HG03139 (cell line): ENCODE results near the gene SIGLEC10.
A peak's percentile ranks its signal among the peaks of the same experiment; 100 is the strongest.
"Not testable (repeated sequence)": the region's sequence is repeated elsewhere in the genome, so short reads cannot be mapped to it uniquely, and the experiment has no call there.

ENCODE experiments used
- ATAC-seq: cut with Tn5 transposase; IDR thresholded peaks from one replicate; pipeline ENCODE4 v1.9.1; 2021; ENCODE audit not compliant: unreplicated experiment

Gene SIGLEC10

DNA sequence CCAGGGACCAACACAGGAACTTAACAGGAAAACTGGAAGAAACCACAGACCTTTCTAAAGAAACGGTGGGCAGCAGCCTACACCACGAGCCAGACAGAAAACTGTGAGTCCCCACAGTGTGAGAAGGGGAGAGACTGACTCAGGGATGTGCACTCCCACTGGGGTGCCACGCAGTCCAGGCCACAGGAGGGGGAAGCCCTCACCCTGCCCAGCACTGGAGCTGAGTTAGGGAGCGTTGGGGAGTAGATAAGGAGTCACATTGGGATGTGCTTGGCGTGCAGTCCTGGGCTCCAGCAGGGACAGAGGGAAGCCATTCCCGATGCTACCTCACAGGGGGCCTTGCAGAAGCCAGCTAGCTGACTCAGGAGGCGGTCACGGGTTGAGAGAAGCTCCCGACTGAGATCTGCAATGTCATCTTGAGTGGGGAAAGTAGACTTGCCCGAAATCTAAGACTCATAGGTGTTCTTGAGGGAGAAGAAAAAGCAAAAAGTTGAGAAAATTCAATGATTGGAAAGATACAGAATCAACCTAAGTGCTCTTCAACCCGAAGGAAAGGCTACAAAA, 23.5 kb upstream of the SIGLEC10 start:
- ATAC-seq: no peak

DNA sequence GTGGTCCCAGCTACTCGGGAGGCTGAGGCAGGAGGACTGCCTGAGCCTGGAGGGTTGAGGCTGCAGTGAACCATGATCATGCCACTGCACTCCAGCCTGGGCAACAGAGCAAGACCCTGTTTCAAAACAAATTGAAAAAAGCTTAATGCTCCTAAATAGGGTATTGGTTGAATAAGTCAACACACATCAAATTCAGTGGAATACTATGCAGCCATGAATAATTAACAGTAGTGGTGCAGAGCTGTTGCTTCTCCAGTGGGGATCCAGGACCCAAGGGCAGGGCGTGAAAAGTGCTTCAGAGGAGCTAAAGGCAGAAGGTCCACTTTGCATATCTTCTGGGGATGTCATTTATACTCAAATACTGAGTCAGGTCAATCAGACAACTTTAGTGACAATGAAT, 22.6 kb upstream of the SIGLEC10 start:
- ATAC-seq: no peak

DNA sequence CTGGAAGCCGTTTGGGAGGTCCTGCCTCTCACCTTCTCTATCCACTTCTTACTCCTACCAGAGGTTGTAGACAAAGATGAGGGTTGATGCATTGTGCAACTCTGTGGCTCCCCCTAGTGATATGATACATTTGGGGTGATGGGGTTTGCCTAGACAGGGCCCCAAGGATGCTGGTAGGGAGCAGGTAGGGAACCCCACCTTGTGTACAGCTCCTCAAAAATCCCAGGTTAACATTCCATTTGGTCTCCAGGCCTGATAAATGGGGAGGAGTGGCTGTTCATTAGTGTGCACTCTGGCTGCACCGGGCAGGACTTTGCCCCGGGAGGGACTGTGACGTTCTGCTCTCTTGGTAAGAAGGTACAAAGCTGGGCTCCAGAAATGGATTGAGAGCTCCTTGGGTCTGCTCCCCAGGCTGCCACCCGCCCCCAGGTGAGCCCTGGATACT, 21.6 kb upstream of the SIGLEC10 start:
- no peak for ATAC-seq

DNA sequence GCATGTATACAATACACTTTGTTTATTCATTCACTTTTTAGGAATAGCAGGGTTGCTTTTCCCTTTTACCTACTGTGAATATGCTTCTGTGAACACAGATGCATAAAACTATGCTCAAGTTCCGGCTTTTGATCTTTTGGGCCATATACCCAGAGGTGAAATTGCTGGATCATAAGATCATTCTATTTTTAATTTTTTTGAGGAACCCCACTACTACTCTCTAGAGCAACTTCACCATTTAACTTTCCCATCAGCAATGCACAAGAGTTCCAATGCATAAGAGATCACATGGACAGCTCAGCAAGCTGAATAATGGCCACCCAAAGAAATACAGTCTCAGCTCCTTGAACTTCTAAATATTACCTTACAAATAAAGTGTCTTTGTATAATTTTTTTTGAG, 17.0 kb upstream of the SIGLEC10 start:
- no peak for ATAC-seq

GRCh38 chr19:51433043-51433442, 15.6 kb upstream of the SIGLEC10 start:
- ATAC-seq: no peak

DNA sequence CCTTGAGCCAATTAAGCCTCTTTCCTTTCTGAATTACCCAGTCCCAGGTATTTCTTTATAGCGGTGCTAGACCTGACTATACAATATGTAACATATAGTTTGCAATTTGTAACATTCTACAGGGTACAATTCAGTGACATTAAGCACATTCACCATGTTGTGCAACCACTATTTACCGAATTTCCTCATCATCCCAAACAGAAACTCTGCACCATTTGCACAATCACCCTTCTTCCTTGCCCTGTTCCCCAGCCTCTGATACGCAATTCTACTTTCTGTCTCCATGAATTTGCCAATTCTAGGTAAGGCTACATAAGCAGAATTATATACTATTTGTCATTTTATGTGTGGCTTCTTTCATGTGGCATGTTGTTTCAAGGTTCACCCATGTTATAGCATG, 13.7 kb upstream of the SIGLEC10 start:
- ATAC-seq: no peak

DNA sequence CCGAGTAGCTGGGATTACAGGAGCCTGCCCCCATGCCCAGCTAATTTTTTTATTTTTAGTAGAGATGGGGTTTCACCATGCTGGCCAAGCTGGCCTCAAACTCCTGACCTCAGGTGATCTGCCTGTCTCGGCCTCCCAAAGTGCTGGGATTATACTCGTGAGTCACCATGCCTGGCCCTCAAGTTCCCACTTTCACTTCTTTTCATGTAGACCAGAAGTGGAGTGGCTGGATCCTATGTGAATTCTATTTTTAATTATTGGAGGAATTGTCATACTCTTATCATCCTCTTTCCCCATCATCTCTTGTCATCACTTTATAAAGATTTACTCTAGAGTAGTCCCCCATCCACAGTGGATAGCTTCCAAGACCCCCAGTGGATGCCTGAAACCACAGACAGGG, 12.8 kb upstream of the SIGLEC10 start:
- ATAC-seq: no peak

DNA sequence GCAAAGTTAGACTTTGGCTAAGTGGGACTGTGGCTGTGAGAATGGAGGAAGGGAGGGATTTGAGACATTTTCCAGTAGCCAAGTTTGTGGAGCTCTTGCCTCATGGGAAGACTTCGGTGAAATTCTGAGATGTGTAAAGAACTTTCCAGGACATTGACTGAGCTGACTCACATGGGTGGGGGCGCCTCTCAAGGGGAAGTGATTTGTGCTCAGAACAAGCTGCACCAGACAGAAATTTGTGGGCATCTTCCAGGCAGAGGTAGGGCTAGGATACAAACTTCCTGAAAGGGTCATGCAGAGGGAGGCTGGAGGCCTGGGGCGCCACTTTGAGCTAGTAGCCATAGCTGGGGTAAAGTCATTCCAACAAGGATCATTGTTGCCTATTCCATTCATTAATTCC, 9.8 kb upstream of the SIGLEC10 start:
- ATAC-seq: no peak

- ATAC-seq: no peak
Observed at GRCh38 chr19:51422053-51422448, 4.6 kb upstream of the SIGLEC10 start.

DNA sequence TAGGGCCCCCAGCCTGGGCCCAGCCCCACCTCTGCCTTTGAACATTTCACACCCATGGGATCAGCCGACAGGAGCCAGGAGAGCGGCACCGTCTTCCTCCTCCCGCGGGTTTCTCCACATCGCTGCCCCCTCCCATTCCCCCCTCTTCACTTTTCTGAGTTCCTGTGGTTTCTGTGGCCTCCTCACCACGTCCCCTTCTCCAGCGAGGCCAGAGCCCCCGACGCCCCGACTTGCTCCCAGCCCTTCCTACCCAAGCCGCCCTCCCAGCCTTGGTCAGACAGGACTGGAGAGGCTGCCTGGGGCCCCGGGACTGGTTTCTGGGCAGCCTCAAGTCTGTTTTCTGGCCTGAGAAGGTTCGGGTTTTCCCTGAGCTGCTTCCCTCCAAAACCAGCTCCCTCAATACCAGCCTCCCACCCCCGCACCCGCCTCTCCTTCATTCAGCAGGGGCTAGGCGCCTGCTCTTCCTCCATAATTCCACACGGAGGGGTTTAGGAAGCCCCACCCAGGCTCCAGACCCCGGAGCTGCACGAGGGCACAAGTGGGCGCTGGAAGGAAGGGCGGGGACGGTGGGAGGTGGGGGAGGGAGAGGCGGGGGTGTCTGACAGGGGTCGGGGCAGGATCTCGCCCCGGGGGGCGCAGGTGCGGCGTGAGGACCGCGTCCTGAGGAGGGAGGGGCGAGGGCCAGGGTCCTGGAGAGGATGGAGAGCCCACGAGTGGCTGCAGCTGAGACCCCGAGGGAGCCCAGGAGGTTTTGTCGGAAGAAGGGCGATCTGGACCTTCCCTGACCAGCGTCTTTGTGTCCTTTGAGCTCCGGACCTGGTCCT, 4.0 kb upstream of the SIGLEC10 start:
- no peak for ATAC-seq

DNA sequence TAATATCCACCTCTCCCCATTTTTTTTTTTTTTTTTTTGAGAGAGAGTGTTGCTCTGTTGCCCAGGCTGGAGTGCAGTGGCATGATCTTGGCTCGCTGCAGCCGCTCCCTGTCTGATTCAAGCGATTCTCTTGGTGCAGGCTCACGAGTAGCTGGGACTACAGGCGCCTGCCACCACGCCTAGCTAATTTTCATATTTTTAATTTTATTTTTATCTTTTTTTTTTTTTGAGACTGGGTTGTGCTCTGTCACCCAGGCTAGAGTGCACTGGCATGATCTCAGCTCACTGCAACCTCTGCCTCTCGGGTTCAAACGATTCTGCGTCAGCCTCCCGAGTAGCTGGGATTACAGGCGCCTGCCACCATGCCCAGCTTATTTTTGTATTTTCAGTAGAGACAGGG, 3.1 kb upstream of the SIGLEC10 start:
- ATAC-seq: not testable (repeated sequence)

DNA sequence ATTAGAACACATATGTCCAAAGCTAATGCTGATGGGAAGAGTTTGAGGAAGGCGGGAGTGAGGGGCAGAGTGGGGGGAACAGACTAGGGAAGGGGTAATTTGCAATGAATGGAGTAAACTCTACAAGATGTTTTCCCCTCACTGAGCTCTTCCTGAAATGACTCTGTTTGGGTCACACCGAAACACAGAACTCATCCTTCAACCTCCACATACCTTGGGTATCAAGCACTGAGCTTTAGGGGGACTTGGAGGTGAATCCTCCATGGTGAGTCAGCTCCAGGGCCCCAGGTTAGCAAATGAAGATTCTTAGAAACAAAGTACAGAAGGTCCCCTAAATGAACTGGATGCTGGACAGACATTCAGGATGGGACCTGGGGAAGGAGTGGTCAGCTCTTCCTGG, 1.3 kb upstream of the SIGLEC10 start:
- no peak for ATAC-seq

- peak; percentile 11 for ATAC-seq
Observed at GRCh38 chr19:51417810-51418157, 342 bp upstream of the SIGLEC10 start.

DNA sequence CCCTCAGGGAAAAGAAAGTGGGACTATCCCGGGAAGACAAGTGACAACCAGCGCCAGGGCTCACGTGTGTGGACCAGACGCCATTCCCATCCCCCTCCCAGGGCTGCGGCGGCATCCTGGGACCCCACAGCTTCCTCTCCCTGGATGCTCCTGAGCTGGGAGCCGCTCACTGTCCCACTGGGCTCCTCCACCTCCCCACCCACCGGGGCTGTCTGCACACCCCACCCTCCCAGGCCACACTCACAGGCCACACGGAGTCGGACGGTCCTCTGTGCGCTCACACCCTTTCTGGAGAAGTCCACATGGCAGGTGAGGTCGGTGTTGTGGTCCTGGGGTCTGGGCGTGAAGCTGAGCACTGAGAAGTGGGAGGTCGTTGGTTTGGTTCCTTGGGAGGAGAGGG, 1.0 kb downstream of the SIGLEC10 start:
- ATAC-seq: not testable (repeated sequence)

DNA sequence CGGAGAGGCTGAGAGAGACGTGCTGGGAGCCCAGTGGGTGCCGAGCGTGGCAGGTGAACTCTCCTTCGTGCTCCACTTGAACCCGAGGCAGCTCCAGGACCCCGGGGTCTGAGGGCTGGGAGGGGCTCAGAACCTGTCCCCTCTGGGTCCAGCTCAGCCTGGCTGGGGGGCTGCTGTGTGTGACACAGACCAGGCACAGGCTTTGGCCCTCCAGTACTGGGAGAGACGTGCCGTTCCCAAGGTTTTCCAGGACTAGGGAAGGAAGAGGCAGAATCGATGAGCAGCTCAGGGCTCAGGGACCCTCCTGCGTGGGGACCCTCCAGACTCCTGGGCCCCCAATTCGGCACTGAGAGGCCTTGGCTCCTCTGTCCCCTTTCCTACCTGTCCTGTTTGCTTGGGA, 2.3 kb downstream of the SIGLEC10 start:
- ATAC-seq: no peak

- no peak for ATAC-seq
Observed at GRCh38 chr19:51410950-51411748, 6.3 kb downstream of the SIGLEC10 start.

- no peak for ATAC-seq
Observed at GRCh38 chr19:51407511-51408131, 9.8 kb downstream of the SIGLEC10 start.

- ATAC-seq: no peak
Observed at GRCh38 chr19:51402117-51402516, 15.3 kb downstream of the SIGLEC10 start.

DNA sequence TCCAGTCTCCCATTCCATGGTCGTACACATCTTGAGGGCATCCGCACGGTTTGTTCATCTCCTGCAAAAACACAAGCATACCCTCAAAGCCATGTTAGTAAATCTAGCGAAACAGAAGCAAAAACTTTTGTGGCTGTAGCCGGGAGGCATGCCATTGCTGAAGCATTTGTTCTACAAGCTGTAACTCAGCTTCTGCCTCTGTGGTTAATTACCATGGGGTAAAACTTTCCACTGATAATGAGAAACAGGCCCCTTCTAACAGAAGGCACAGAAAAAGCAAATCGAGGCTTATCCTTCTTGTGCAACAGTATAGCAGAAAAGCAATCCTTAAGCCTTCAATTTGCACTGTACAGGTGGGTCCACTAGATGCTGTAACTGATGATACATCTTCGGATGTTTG, 17.5 kb downstream of the SIGLEC10 start:
- ATAC-seq: not testable (repeated sequence)

- no peak for ATAC-seq
Observed at GRCh38 chr19:51399231-51399630, 18.2 kb downstream of the SIGLEC10 start.

- no peak for ATAC-seq
Observed at GRCh38 chr19:51398096-51398704, 19.2 kb downstream of the SIGLEC10 start.
